CD4-positive, alpha-beta T cell treated with Interleukin-17A for 4 hours (primary cell): Measurements from ENCODE around the gene PTX4.
A peak's percentile ranks its signal among the peaks of the same experiment; 100 is the strongest.

ENCODE experiments used
- DNase-seq: peaks from one replicate; pipeline ENCODE4 v3.0.0-alpha.2; 2020; ENCODE audit warnings: mixed read lengths

PTX4 gene

GRCh38 chr16:1488619-1489018 lies at the start of gene PTX4:
Gene PTX4 (minus strand): TSS chr16:1488944. CDS start chr16:1488909, 35 bp downstream.
- DNase-seq: no peak

GRCh38 chr16:1537763-1538289 lies 49.1 kb upstream of the PTX4 start:
- DNase-seq: peak; percentile 65

GRCh38 chr16:1537138-1537577 lies 48.4 kb upstream of the PTX4 start:
- DNase-seq: no peak

GRCh38 chr16:1536601-1537000 lies 47.9 kb upstream of the PTX4 start:
- DNase-seq: no peak

- peak; percentile 52 for DNase-seq
These were observed 46.9 kb upstream of the PTX4 start for GRCh38 chr16:1535391-1536291.

GRCh38 chr16:1534021-1535020 lies 45.6 kb upstream of the PTX4 start:
- DNase-seq: peak; percentile 44

GRCh38 chr16:1533443-1533951 lies 44.8 kb upstream of the PTX4 start, which contains the start of gene TMEM204:
Gene TMEM204 (plus strand): TSS chr16:1533666. CDS start chr16:1534276, 610 bp downstream.
- DNase-seq: peak; percentile 69

GRCh38 chr16:1532771-1533170 lies 44.0 kb upstream of the PTX4 start:
- DNase-seq: no peak

- DNase-seq: no peak
These were observed 43.5 kb upstream of the PTX4 start for GRCh38 chr16:1532081-1532760.

GRCh38 chr16:1531638-1531910 lies 42.8 kb upstream of the PTX4 start:
- DNase-seq: no peak

- no peak for DNase-seq
These were observed 42.3 kb upstream of the PTX4 start for GRCh38 chr16:1530883-1531637.

- no peak for DNase-seq
These were observed 41.7 kb upstream of the PTX4 start for GRCh38 chr16:1530349-1530882.

- DNase-seq: no peak
These were observed 40.3 kb upstream of the PTX4 start for GRCh38 chr16:1528921-1529537.

- DNase-seq: no peak
These were observed 39.4 kb upstream of the PTX4 start for GRCh38 chr16:1527836-1528811.

GRCh38 chr16:1526608-1527555 lies 38.1 kb upstream of the PTX4 start:
- DNase-seq: peak; percentile 72

- peak; percentile 65 for DNase-seq
These were observed 37.3 kb upstream of the PTX4 start for GRCh38 chr16:1525871-1526607.

- no peak for DNase-seq
These were observed 35.6 kb upstream of the PTX4 start for GRCh38 chr16:1524366-1524765.
